Hematopoietic multipotent progenitor cell treated with erythropoietin and hydrocortisone succinate and interleukin-3 and kit ligand, for 17 days (in vitro differentiated cells): ENCODE results near the gene CDH26.
"Not testable (repeated sequence)": the region's sequence is repeated elsewhere in the genome, so short reads cannot be mapped to it uniquely, and the experiment has no call there.

Experiments
- DNase-seq: peaks from one replicate; pipeline ENCODE4 v3.0.0-alpha.2; 2015; ENCODE audit warnings: low spot score

Gene CDH26

DNA sequence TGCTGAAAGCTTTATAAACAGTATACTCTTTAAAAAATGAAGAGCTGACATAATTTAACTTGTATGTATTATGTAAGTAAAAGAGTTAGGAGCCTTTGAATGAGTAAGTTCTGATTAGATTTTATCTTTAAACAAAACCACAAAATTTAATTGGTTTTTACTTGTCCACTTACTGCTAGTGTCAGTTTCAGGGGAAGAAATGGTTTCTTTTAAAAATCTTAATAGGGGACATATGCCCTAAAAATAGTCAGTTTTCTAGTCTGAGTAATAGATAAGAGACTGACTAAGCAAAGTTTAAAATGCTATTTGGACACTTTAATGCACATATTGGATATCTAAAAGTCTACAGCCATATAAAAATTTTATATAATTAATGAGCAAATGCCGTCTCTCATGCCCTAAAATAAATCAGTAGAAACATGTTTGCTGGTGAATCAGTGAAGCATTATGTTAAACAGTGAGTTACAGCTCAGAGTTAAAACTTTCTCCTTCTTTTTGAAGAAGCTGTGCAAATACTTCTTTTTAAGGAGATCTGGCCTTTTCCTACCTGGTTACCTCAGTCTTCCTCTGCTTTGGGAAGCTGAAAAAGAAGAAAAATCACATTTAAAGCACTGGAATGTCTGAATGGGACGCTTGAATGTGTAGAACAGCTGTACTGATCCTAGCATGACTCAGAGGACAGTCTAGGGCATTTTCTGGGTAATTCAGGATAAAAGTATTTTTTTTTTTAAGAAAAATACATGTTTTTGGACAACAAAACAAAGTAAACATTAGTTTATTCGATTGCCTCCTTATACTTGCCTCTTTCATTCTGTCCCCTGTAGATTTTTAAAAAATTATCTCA is 55.3 kb downstream of the CDH26 start:
- no peak for DNase-seq

DNA sequence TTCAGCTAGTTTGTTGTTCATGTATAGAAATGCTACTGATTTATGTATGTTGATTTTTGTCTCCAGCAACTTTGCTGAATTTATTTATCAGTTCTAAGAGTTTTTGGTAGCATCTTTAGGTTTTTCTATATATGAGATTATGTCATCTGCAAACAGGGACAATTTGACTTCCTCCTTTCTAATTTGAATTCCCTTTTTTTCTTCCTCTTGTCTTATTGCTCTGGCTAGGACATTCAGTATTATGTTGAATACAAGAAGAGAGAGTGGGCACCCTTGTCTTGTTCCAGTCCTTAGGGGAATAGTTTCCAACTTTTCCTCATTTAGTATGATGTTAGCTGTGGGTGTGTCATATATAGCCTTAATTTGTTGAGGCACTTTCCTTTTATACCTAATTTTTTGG is 58.2 kb downstream of the CDH26 start:
- DNase-seq, result no peak

DNA sequence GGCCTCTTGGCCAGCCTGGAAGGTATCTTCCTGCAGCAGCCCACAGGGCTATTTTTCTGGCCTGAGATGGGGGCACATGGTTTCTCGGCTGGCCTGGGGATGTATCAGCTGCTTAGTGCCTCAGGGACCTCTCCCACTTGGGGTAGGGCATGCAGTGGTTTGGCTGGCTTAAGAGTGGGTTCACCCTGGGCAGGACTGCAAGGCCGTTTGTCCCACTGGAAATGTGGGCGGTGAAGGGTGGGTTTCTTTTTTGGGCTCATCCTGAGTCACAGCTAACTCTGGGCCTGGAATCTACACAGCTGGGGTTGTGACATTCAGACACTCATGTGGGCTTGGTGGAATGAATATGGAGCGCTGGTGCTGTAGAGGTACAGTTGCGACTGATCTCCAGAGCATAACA is 62.0 kb downstream of the CDH26 start:
- no peak for DNase-seq

DNA sequence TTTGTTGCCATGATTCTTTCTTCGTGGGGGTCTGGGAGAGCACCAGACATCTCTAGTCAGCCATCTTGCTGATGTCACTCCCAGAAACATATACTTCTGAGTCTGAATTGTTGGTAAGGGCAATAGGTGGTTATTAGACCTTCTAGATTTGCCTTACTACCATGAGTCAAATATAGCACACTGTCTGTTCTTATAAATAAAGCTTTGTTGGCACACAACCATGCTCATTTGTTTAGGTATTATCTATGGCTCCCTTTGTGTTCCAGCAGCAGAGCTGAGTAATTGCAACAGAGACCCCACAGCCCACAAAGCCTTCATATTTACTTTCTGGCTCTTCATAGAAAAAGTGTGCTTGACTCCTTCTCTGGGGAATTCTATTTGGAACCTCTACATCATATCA is 62.9 kb downstream of the CDH26 start:
- DNase-seq, result no peak

DNA sequence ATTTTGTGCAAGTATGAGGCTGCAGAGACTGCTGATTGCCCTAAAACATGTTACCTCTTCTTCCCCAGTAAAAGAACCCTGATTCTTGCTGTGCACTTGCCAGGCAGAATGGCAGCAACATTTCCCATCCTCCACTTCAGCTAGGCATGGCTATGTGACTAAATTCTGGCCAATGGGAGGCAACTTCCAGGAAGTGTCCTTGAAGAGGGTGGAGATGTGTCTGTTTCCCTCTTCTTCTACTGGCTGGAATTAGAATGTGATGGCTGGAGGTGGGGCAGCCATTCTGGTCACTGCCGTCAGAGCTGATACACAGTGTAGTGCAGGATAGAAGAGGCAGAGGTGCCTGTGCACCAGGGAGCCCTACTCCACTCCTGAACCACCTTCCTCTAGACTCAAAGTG is 64.6 kb downstream of the CDH26 start:
- no peak for DNase-seq

DNA sequence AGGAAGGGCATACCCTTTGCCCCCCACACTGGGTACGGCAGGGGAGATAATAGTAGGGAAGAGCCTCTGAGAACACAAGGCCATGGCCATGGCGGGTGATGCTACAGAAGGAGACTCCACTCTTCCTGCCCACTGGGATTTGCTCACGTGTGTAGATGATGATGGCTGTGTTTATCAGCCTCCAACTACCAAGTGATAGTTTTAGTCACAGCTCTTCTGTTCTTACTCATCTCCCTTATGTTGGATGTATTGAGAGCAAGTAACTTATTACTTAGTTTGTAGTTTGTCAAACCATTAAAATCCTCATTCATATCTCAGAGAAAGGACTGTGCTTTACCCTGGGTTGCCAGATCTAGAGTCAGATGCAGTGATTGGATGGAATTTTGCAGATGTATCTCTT is 66.0 kb downstream of the CDH26 start:
- no peak for DNase-seq

DNA sequence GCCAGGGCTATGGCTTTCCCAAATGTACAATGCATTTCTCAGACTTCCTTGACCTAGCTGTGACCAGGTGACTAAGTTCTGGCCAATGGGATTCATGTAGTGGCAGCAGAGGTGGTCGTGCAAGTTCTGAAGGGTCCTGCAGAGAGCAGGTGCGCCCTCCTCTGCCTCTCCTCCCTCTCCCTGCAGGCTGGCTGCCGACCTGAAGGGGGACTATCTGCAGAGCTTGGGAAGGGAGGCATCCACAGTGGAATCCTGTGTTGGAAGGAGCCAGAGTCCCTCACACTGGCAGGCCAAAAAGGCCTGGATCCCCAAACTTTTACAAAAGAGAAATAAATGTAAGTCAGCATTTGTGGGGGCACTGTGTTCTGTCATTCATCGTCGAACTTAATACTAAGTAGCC is 66.6 kb downstream of the CDH26 start:
- DNase-seq, result no peak

DNA sequence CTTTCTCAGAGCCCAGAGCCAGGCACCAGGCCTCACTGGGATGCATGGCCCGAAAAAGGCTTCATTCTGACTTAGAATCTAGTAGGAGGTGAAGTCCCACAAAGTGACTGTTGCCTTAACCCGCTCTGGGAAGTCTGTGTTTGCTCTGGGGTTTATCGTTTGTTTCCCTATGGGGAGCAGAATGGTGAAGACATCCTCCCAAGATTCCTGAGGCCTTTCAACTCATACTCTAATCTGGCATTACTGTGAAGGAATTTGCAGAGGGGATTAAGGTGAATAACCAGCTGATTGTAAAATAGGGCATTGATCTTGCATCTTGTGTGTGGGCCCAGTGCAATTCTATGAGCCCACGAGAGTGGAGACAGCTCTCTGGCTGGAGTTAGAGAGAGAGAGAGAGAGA is 67.8 kb downstream of the CDH26 start:
- DNase-seq, result no peak

DNA sequence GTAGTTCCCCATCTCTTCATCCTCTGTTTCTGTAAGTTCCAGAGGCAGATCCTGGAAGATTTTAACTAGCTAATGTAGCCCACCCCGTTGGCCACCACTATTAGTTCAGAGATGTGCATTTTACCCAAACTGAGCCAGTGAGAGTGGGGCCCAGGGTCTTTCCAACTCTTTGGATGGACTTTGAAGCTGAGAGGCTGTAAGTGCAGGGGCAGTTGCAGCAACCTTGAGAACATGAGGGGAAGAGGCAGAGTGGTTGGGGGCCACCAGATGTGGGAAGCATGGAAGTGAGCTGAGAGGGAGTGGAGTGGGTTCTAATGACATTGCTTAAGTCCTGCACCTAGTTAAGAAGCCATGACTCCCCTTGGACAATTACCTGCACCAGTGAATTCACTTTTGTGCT is 72.2 kb downstream of the CDH26 start:
- no peak for DNase-seq

DNA sequence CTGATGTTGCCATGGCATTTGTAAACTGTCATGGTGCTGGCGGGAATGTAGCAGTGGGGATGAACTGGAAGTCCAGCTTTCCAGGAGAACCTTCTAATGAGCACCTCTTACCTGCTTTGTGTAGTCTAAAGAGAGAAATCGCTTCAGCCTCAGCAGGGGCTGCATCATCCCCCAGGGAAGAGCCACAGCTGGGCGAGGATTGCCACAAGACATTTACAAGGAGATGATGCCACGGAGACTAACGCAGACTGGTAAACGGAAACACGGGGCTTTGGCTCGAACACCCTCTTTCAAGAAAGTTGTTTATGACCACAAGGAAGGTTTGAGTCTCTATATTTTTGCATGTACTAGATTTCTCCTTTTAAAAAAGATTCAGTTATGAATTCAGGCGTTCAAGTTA is 72.9 kb downstream of the CDH26 start:
- no peak for DNase-seq

DNA sequence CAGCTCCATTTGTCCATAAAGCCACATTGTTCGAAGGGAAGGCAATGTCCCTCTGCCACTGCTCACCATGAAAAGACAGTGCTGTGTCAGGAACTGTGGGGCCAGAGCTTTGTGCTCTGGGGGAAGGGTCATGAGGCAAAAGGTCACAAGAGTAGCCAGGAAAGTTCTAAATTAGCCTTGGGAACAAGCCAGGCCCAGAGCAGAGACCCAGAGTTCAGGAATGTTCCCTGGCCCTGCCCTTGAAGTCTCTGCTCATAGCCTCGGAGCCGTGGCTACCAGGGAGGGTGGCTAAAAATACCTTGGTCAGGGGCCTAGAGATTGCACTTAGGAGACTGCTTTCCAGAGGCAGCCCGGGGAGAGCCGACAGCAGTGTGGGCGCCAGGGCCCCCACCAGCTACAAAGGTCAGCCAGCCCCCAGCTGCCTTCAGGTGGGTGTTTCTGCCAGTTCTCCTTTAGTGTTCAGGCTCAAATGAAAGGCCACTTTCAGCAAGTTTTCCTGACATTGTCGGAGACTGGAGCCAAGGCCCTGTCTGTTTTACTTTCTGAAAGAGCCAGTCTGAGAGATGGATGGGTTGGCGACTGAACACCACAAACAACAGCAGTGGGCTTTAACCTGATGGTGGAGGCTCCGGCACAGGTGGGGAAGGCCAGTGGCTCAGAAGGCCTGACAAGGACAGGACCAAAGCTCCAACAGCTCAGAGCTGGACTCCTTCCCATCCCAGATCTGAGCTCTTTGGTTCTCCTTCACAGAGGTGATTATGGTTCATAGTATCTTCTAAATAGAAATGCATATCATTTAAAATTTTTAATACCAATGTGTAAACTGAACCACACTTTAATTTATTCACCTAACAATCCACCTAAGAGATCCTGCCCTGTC is 76.2 kb downstream of the CDH26 start:
- DNase-seq, result no peak

DNA sequence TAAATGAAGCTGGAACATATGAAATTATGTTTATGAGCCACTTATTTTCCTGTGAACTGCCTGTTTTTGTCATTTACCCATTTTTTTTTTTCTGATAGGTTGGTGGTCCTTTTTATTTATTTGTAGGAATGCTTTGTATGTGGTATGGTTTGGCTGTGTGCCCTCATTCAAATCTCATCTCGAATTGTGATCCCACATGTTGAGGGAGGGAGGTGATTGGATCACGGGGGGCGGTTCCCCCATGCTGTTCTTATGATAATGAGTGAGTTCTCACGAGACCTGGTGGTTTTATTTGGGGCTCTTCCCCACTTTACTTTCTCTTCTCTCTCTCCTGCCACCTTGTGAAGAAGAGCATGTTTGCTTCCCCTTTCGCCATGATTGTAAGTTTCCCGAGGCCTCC is 77.3 kb downstream of the CDH26 start:
- DNase-seq, result no peak

DNA sequence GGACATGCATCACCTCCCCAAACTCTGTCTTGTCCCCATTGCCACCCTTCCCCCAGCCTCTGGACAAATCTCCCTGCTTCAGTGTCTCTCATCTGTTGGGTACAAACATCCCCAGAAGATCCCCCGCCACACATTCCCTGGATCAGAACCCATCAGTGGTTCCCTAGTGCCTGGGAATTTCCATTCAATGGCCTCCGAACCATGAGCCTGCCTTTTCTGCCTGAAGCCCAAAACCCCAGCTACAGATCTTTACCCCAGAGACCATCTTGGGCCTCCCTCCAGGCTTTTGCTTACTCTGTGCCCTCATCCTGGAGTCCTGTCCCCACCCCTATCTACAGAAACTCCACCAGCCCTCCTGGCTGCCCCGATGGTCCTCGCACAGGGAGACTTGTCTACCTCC is 78.1 kb downstream of the CDH26 start:
- DNase-seq, result no peak

DNA sequence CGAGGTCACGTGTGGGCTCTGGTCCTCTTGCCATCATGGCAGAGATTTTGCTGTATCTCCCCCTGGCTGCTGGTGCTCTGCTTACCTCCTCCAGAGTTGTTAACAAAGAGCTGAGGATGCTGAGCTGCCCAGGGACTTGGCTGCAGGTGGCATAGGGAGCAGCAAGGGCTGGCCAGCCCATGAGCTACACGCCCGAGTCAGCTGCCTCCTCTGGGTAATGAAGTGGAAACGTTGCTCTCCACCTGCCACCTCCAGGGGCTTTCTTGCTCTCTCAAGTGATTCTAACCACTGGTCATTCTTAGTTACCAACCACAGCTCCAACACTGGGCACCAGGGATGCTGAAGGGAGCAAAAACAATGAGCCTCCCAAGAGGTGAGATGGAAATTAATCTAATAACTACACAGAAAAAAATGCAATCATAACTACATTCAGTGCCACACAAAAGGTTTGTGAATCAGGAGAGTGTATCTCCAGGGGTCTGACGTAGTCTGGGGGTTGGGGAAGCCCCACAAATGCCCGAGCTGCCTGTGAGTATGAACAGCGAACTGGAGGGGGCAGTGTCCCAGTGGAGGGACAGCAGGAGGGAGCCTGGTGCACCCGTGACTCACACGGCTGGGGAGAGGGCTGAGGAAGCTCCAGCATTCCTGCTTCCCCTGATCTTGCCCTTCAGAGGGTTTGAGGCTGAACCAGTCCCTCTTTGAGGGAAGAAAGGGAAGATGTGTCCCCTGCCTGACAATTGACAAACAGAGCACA is 78.7 kb downstream of the CDH26 start:
- no peak for DNase-seq

DNA sequence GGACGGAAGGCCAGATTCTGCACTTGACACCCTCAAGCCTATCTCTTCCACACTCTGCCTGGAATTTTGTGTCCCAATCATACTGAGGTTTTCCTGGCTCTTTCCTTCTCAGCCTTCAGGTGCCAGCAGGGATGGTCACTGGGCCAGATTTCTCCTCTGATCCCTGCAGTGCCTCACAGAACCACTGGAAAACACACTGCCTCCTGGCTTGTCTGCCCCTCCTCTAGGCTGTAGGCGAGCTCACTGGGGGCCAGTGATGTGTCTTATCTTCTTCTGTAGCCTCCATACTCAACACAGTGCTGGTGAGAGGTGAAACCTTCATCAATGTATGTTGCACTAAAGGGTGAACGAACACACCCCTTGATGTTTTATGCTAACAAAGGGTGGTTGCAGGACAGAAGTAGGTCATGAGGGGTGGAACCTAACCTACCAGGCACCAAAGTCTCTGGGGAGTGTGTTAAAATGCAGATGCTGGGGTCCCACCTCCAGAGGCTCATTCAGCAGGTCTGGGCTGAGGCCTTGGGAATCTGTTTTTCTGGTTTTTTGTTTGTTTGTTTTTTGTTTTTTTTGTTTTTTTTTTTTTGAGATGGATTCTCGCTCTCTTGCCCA is 80.3 kb downstream of the CDH26 start:
- no peak for DNase-seq

DNA sequence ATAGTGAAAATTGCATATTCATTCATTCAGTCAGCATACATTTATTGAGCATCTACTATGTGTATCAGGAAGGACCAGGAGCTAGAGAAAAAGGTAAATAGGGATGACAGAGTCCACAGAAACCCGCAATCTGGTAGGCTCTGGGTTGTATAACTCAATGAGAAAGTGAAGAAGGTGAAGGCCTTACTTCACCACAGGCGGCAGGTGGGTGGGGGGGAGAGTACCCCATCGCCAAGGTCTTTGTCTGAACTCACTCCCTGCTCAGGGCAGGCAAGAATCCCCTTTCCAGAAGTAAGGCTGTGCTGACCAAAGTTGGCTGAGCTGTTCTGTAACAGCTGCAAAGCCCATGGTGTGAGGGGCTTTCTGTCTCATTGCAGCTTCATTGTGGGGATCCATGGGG is 81.3 kb downstream of the CDH26 start:
- DNase-seq, result no peak

DNA sequence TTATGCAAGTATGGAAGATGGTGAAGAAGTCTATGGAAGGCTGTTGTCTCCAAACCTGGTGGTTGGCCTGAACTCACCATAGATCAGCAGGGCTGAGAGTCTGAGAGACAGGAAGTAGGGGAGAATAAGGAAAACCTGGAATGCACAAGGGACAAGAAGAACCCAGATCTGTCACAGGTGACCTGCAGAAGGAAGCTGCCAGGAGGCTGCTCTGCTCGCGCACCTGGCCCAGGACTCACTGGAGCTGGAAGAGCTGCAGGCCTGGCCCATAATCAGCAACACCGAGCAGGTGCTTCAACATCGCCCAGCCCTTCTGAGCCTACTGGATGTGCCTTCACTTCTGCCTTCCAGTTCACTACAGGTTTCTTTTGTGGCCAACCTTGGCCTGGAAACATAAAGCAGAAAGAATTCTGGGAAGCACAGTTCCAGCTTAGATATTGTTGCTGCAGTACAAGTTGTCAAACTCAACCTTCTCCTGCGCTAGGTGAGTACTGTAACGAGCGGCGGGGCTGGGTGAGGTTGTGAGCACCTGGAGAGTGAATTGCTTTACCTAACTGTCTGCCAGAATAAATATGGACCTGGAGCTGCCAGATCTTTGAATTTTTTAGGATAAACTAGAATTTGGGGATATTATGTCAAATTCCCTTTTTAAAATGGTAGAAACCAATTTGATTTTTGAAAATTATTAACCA is 82.4 kb downstream of the CDH26 start:
- no peak for DNase-seq

DNA sequence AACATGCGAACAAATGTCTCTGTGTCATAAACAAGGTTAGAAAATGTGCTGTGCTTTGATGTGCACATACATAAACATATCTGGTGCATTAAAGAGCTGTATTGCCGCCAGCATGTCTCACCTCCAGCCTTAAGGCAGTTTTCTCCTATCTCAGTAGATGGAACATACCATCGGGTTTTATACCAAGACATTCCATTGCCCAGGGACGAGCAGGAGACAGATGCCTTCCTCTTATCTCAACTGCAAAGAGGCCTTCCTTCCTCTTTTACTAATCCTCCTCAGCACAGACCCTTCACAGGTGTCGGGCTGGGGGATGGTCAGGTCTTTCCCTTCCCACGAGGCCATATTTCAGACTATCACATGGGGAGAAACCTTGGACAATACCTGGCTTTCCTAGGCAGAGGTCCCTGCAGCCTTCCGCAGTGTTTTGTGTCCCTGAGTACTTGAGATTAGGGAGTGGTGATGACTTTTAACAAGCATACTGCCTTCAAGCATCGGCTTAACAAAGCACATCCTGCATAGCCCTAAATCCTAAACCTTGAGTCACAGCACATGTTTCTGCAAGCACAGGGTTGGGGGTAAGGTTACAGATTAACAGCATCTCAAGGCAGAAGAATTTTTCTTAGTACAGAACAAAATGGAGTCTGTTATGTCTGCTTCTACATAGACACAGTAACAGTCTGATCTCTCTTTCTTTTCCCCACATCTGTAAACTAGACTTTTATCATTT is 83.4 kb downstream of the CDH26 start:
- DNase-seq, result not testable (repeated sequence)

DNA sequence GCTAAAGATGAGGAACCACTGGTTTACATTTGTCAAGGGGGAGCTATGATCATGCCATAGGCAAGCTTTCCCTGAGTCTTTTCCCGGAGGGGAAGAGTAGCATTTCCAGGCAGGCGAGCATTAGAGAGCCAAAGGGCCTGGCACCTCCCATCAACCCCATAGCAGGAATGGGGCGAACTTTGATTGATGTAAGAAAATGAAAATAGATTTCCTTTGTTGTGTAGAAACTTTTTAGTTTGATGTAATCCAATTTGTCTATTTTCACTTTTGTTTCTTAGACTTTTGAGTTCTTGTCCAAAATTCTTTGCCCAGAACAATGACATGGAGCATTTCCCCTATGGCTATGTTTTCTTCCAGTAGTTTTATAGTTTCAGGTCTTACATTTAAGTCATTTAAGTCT is 85.2 kb downstream of the CDH26 start:
- no peak for DNase-seq

DNA sequence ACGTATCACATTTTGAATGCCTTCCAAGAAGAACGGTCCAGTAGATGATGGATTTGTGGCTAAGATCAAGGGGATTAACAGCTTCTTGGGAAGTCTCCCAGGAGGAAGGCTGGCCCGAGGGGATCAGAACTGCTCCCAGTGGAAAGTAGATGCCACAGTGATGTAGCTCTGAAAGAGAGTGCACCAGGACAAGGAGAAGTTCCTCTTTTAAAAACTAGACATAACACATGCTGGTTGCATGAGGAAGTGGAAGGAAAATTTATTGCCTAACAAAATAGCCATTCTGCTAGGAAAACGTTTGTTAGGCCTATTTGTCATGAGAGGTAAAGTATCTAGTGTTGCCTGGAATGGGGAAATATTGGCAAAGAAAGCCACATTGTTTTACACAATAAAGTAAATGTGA is 87.8 kb downstream of the CDH26 start:
- DNase-seq, result no peak

DNA sequence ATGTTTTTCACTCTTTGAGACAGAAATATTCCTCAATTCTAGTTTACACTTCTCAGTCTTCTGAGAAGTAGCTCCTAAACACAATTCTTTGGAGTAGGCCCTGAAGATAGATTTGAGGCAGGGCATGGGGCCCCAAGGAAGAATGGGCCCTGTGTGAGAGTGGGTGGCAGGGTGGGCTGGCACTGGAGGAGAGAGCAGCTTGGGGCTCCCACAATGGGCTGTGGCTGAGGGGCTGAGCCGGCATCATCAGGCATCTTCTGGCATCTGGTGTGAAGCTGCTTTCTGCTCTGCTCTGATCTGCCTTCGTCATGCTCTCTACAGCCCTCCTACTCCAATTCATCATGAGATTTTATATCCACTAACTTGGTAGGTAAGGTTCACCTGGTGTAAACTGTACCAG is 88.2 kb downstream of the CDH26 start:
- DNase-seq, result no peak
